Smooth muscle cell (in vitro differentiated cells): Measurements from ENCODE around the gene PHKG2. TPM values are rescaled to one million over a fixed set of nuclear protein-coding genes. Genes with fewer than 3 reads are reported as not detected.

Source experiments
- DNase-seq: peaks from one replicate; lab custom pipeline; 2025; ENCODE audit not compliant: unreplicated experiment; lab: John Stamatoyannopoulos, UW
- H2AFZ ChIP-seq: fragments of 200-600 bp; sonication (generic); 2 replicates; pipeline ENCODE4 v1.6.0; 2016; ENCODE audit warnings: antibody characterized with exemption, low read depth, mild to moderate bottlenecking
- H3F3A ChIP-seq: fragments of 200-600 bp; sonication (generic); 2 replicates; pipeline ENCODE4 v1.6.0; 2017; ENCODE audit warnings: antibody characterized with exemption, low read depth
- H3K27ac ChIP-seq: fragments of 200-600 bp; sonication (generic); 2 replicates; pipeline ENCODE4 v1.5.1; 2016; ENCODE audit warnings: low read depth, mild to moderate bottlenecking
- H3K27me3 ChIP-seq: fragments of 200-600 bp; sonication (generic); 2 replicates; pipeline ENCODE4 v1.6.1; 2016; ENCODE audit warnings: low read depth, mild to moderate bottlenecking
- H3K36me3 ChIP-seq: fragments of 200-600 bp; sonication (generic); 2 replicates; pipeline ENCODE4 v1.5.1; 2016; ENCODE audit warnings: low read depth
- H3K4me1 ChIP-seq: fragments of 200-600 bp; sonication (generic); 2 replicates; pipeline ENCODE4 v1.5.1; 2016; ENCODE audit warnings: low read depth
- H3K4me2 ChIP-seq: fragments of 200-600 bp; sonication (generic); 2 replicates; pipeline ENCODE4 v1.6.0; 2016; ENCODE audit warnings: mild to moderate bottlenecking
- H3K4me3 ChIP-seq: fragments of 200-600 bp; sonication (generic); 2 replicates; pipeline ENCODE4 v1.5.1; 2016; ENCODE audit warnings: mild to moderate bottlenecking
- H3K79me2 ChIP-seq: fragments of 200-600 bp; sonication (generic); 2 replicates; pipeline ENCODE4 v1.6.0; 2016; ENCODE audit warnings: low read depth, mild to moderate bottlenecking
- H3K9ac ChIP-seq: fragments of 200-600 bp; sonication (generic); 2 replicates; pipeline ENCODE4 v1.6.0; 2016; ENCODE audit warnings: low read depth
- H3K9me3 ChIP-seq: fragments of 200-600 bp; sonication (generic); replicated peaks from 2 replicates; pipeline ENCODE4 v1.5.1; 2016; ENCODE audit warnings: low read depth
- H4K20me1 ChIP-seq: fragments of 200-600 bp; sonication (generic); 2 replicates; pipeline ENCODE4 v1.6.0; 2016; ENCODE audit warnings: low read depth
- CTCF ChIP-seq: fragments of 200-600 bp; sonication (generic); IDR thresholded peaks from 2 replicates; pipeline ENCODE4 v1.5.1; 2017; ENCODE audit warnings: borderline replicate concordance, mild to moderate bottlenecking, antibody characterized with exemption; ENCODE audit not compliant: insufficient read depth, poor library complexity, severe bottlenecking
- WGBS: methylation state at CpG from one replicate; pipeline ENCODE4 v1.1.7; 2016; ENCODE audit warnings: low lambda C conversion rate; 5-methylcytosine and 5-hydroxymethylcytosine counted together
- polyA plus RNA-seq: library from polyadenylated mRNA; unstranded; fragments of >200 nt; fragmentation: Nextera tagmentation; extraction: Ambion mirVana; gene quantifications from 2 replicates; pipeline ENCODE4 v1.2.1, GENCODE V29; 2016
- total RNA-seq: library from RNA; depleted of rRNA; stranded (reverse); fragments of >200 nt; gene quantifications from 2 replicates; pipeline ENCODE4 v1.2.3, GENCODE V29; 2014

Gene PHKG2
- total and polyA plus RNA-seq, 2 experiments from 2014 or later: 24.9 to 39.1 TPM

GRCh38 chr16:30767767-30768465 is 19.7 kb downstream of the PHKG2 start:
- Histone ChIP-seq H3K36me3 (peaks cover 13% of the 10 kb centered on the region), H3F3A (no peaks in the 10 kb centered on the region), H3K9ac (no peak overlapping the region), H3K9me3 (no peaks in the 10 kb centered on the region), H4K20me1 (peaks cover 8% of the 10 kb centered on the region), H2AFZ (no peak overlapping the region), H3K27ac (no peak overlapping the region), H3K4me2 (no peak overlapping the region), H3K4me1 (peaks cover 8% of the 10 kb centered on the region), H3K79me2 (peaks cover 23% of the 10 kb centered on the region), H3K27me3 (no peaks in the 10 kb centered on the region), H3K4me3 (no peak overlapping the region)
- no peak for TF ChIP-seq CTCF
- 98% methylated on average over 18 of the region's 18 CpGs for WGBS
- DNase-seq: no peak

GRCh38 chr16:30768583-30769181 is 20.5 kb downstream of the PHKG2 start:
- Histone ChIP-seq H3K79me2 (peaks cover 16% of the 10 kb centered on the region), H3K36me3 (peaks cover 13% of the 10 kb centered on the region), H4K20me1 (peaks cover 6% of the 10 kb centered on the region), H3F3A (no peaks in the 10 kb centered on the region), H3K4me2 (no peak overlapping the region), H3K27ac (no peak overlapping the region), H3K4me3 (no peak overlapping the region), H3K9me3 (no peaks in the 10 kb centered on the region), H3K9ac (no peak overlapping the region), H2AFZ (no peak overlapping the region), H3K27me3 (no peaks in the 10 kb centered on the region), H3K4me1 (peaks cover under 1% of the 10 kb centered on the region)
- WGBS: 97% methylated on average over 23 of the region's 23 CpGs
- no peak for DNase-seq
- no peak for TF ChIP-seq CTCF

GRCh38 chr16:30769379-30770089 is 21.3 kb downstream of the PHKG2 start:
- Histone ChIP-seq H3K79me2 (peaks cover 8% of the 10 kb centered on the region), H3F3A (peaks cover 4% of the 10 kb centered on the region), H3K27ac (no peak overlapping the region), H2AFZ (no peak overlapping the region), H3K4me2 (no peak overlapping the region), H3K27me3 (no peaks in the 10 kb centered on the region), H3K9me3 (no peaks in the 10 kb centered on the region), H4K20me1 (peaks cover 2% of the 10 kb centered on the region), H3K4me1 (no peaks in the 10 kb centered on the region), H3K36me3 (peaks cover 13% of the 10 kb centered on the region), H3K4me3 (no peak overlapping the region), H3K9ac (no peak overlapping the region)
- WGBS: 97% methylated on average over 17 of the region's 17 CpGs
- DNase-seq: no peak
- no peak for TF ChIP-seq CTCF
